Fibroblast of lung (primary cell): Measurements from ENCODE around the gene MORC1.

ENCODE experiments used
- CTCF ChIP-seq, 2 donors: IDR thresholded peaks in 1 of 2; conservative IDR thresholded peaks in 1 of 2; 1 replicate in 1 of 2; 2 replicates in 1 of 2; pipeline ENCODE4 v1.5.1; 2011 to 2012; ENCODE audit warnings: low read length in 2 of 2, control low read depth in 1 of 2, inconsistent platforms in 1 of 2, low read depth in 1 of 2, mild to moderate bottlenecking in 1 of 2
- EZH2 ChIP-seq: IDR thresholded peaks from 2 replicates; pipeline ENCODE4 v1.5.1; 2012; ENCODE audit warnings: low read length, control low read depth, mild to moderate bottlenecking; ENCODE audit errors: missing control alignments

- TF ChIP-seq EZH2 (no peak), CTCF (conservative IDR thresholded peaks at IDR 0.05 in 1 of 2, IDR thresholded peaks at IDR 0.05 in 1 of 2; ENCODE audit: low read depth in 1 of 2, low read length in 2 of 2) (no peak)
These were observed 4.8 kb downstream of the MORC1 start for GRCh38 chr3:109112946-109113760.
